Activated naive CD8-positive, alpha-beta T cell (primary cell): ENCODE results near the gene ZNF69.
"Not testable (repeated sequence)": the region's sequence is repeated elsewhere in the genome, so short reads cannot be mapped to it uniquely, and the experiment has no call there.

Source experiments
- H3K27ac Mint-ChIP-seq: one replicate; pipeline ENCODE4 v1.8.0; 2021; ENCODE audit warnings: mixed read lengths
- H3K27me3 Mint-ChIP-seq: one replicate; pipeline ENCODE4 v1.8.0; 2021; ENCODE audit warnings: mixed read lengths
- H3K36me3 Mint-ChIP-seq: one replicate; pipeline ENCODE4 v1.8.0; 2021; ENCODE audit warnings: mixed read lengths
- H3K4me1 Mint-ChIP-seq: one replicate; pipeline ENCODE4 v1.8.0; 2021; ENCODE audit warnings: low read depth, mixed read lengths
- H3K4me3 Mint-ChIP-seq: one replicate; pipeline ENCODE4 v1.8.0; 2021; ENCODE audit warnings: mild to moderate bottlenecking, mixed read lengths
- H3K9me3 Mint-ChIP-seq: one replicate; pipeline ENCODE4 v1.8.0; 2021; ENCODE audit warnings: low read depth, mixed read lengths

Gene ZNF69

GRCh38 chr19:11925651-11926187 lies 38.1 kb downstream of the ZNF69 start:
- not testable (repeated sequence) for H3K36me3 Mint-ChIP-seq, H3K9me3 Mint-ChIP-seq, H3K27me3 Mint-ChIP-seq
- Mint-ChIP-seq H3K4me1 (peaks cover 51% of the 10 kb centered on the region), H3K27ac (peak overlapping the region; percentile 90), H3K4me3 (peak overlapping the region; percentile 90)

- no peaks in the 10 kb centered on the region for H3K27me3 Mint-ChIP-seq
- peaks cover 5% of the 10 kb centered on the region for H3K36me3 Mint-ChIP-seq
- peaks cover 62% of the 10 kb centered on the region for H3K4me1 Mint-ChIP-seq
- no peaks in the 10 kb centered on the region for H3K9me3 Mint-ChIP-seq
- peak overlapping the region; percentile 27 for H3K4me3 Mint-ChIP-seq
- peak overlapping the region; percentile 46 for H3K27ac Mint-ChIP-seq
Measured at GRCh38 chr19:11927227-11927626, 39.6 kb downstream of the ZNF69 start.

- Mint-ChIP-seq H3K36me3 (peaks cover 17% of the 10 kb centered on the region), H3K27ac (no peak overlapping the region), H3K9me3 (no peaks in the 10 kb centered on the region), H3K27me3 (no peaks in the 10 kb centered on the region), H3K4me3 (no peak overlapping the region), H3K4me1 (peaks cover 45% of the 10 kb centered on the region)
Measured at GRCh38 chr19:11931051-11931450, 43.5 kb downstream of the ZNF69 start.

GRCh38 chr19:11931513-11931912 lies 43.9 kb downstream of the ZNF69 start:
- Mint-ChIP-seq H3K9me3 (no peaks in the 10 kb centered on the region), H3K4me1 (peaks cover 41% of the 10 kb centered on the region), H3K27ac (no peak overlapping the region), H3K27me3 (no peaks in the 10 kb centered on the region), H3K4me3 (no peak overlapping the region), H3K36me3 (peaks cover 21% of the 10 kb centered on the region)

GRCh38 chr19:11935829-11936228 lies 48.2 kb downstream of the ZNF69 start:
- H3K27me3 Mint-ChIP-seq, result not testable (repeated sequence)

GRCh38 chr19:11938383-11938782 lies 50.8 kb downstream of the ZNF69 start:
- H3K36me3 Mint-ChIP-seq, result peaks cover 52% of the 10 kb centered on the region

More at GRCh38 chr19:11935829-11936228, 48.2 kb downstream of the ZNF69 start:
- H3K27ac Mint-ChIP-seq, H3K4me3 Mint-ChIP-seq, H3K9me3 Mint-ChIP-seq: not testable (repeated sequence)
- H3K4me1 Mint-ChIP-seq, result peaks cover 19% of the 10 kb centered on the region
- peaks cover 41% of the 10 kb centered on the region for H3K36me3 Mint-ChIP-seq

GRCh38 chr19:11941361-11941887 lies 53.8 kb downstream of the ZNF69 start:
- not testable (repeated sequence) for H3K27ac Mint-ChIP-seq, H3K4me3 Mint-ChIP-seq, H3K27me3 Mint-ChIP-seq, H3K4me1 Mint-ChIP-seq
- H3K36me3 Mint-ChIP-seq, result peaks cover 57% of the 10 kb centered on the region
- H3K9me3 Mint-ChIP-seq, result peaks cover 16% of the 10 kb centered on the region

More at GRCh38 chr19:11938383-11938782, 50.8 kb downstream of the ZNF69 start:
- H3K27ac Mint-ChIP-seq, H3K4me1 Mint-ChIP-seq, H3K27me3 Mint-ChIP-seq, H3K4me3 Mint-ChIP-seq: not testable (repeated sequence)
- peaks cover 15% of the 10 kb centered on the region for H3K9me3 Mint-ChIP-seq

GRCh38 chr19:11942008-11942842 lies 54.6 kb downstream of the ZNF69 start:
- peaks cover 13% of the 10 kb centered on the region for H3K9me3 Mint-ChIP-seq

GRCh38 chr19:11942843-11943108 lies 55.2 kb downstream of the ZNF69 start:
- peaks cover 57% of the 10 kb centered on the region for H3K36me3 Mint-ChIP-seq
- no peaks in the 10 kb centered on the region for H3K27me3 Mint-ChIP-seq
- H3K27ac Mint-ChIP-seq, result no peak overlapping the region
- H3K4me3 Mint-ChIP-seq, result no peak overlapping the region
- H3K4me1 Mint-ChIP-seq, result peaks cover 2% of the 10 kb centered on the region
- peaks cover 13% of the 10 kb centered on the region for H3K9me3 Mint-ChIP-seq

More at GRCh38 chr19:11942008-11942842, 54.6 kb downstream of the ZNF69 start:
- Mint-ChIP-seq H3K4me3 (no peak overlapping the region), H3K27me3 (no peaks in the 10 kb centered on the region), H3K36me3 (peaks cover 54% of the 10 kb centered on the region), H3K27ac (no peak overlapping the region), H3K4me1 (peaks cover 2% of the 10 kb centered on the region)

- Mint-ChIP-seq H3K4me3 (no peak overlapping the region), H3K27ac (no peak overlapping the region), H3K9me3 (peaks cover 24% of the 10 kb centered on the region), H3K27me3 (no peaks in the 10 kb centered on the region), H3K36me3 (peaks cover 66% of the 10 kb centered on the region), H3K4me1 (no peaks in the 10 kb centered on the region)
Measured at GRCh38 chr19:11944656-11945055, 57.1 kb downstream of the ZNF69 start.

- Mint-ChIP-seq H3K9me3 (peaks cover 26% of the 10 kb centered on the region), H3K27ac (no peak overlapping the region), H3K4me3 (no peak overlapping the region), H3K27me3 (no peaks in the 10 kb centered on the region), H3K4me1 (no peaks in the 10 kb centered on the region), H3K36me3 (peaks cover 62% of the 10 kb centered on the region)
Measured at GRCh38 chr19:11948646-11949045, 61.1 kb downstream of the ZNF69 start.

GRCh38 chr19:11949201-11949600 lies 61.6 kb downstream of the ZNF69 start:
- Mint-ChIP-seq H3K9me3 (peaks cover 26% of the 10 kb centered on the region), H3K36me3 (peaks cover 59% of the 10 kb centered on the region), H3K27ac (no peak overlapping the region), H3K27me3 (no peaks in the 10 kb centered on the region), H3K4me1 (no peaks in the 10 kb centered on the region), H3K4me3 (no peak overlapping the region)

GRCh38 chr19:11949614-11950080 lies 62.1 kb downstream of the ZNF69 start:
- H3K4me3 Mint-ChIP-seq, H3K27ac Mint-ChIP-seq, H3K27me3 Mint-ChIP-seq, H3K4me1 Mint-ChIP-seq: not testable (repeated sequence)
- Mint-ChIP-seq H3K36me3 (peaks cover 55% of the 10 kb centered on the region), H3K9me3 (peaks cover 26% of the 10 kb centered on the region)

- no peak overlapping the region for H3K4me3 Mint-ChIP-seq
- H3K27me3 Mint-ChIP-seq, result no peaks in the 10 kb centered on the region
- peaks cover 26% of the 10 kb centered on the region for H3K9me3 Mint-ChIP-seq
Measured at GRCh38 chr19:11950312-11950711, 62.7 kb downstream of the ZNF69 start.

More at GRCh38 chr19:11950312-11950711, 62.7 kb downstream of the ZNF69 start:
- Mint-ChIP-seq H3K36me3 (peaks cover 50% of the 10 kb centered on the region), H3K27ac (no peak overlapping the region), H3K4me1 (no peaks in the 10 kb centered on the region)
